A549 (cell line): ENCODE measurements around the gene NDUFS3.

Experiments
- RAD21 ChIP-seq, 2 experiments: fragments of >200 bp in 1 of 2; sonication (Bioruptor Twin) in 1 of 2; formaldehyde crosslinking in 1 of 2; IDR thresholded peaks in 1 of 2; conservative IDR thresholded peaks in 1 of 2; 2 replicates in 1 of 2; 3 replicates in 1 of 2; pipeline ENCODE4 v1.6.1; 2012 to 2018; ENCODE audit warnings: inconsistent platforms in 1 of 2
- ZC3H11A ChIP-seq: fragments of 450-650 bp; IDR thresholded peaks from 2 replicates; pipeline ENCODE4 v1.6.1; 2014; ENCODE audit warnings: antibody characterized with exemption, mild to moderate bottlenecking
- TF ChIP-seq, protein P1 (sequence below): fragments of >200 bp; sonication (Bioruptor Twin); formaldehyde crosslinking; IDR thresholded peaks from 3 replicates; pipeline ENCODE4 v1.5.1; 2016
- TF ChIP-seq, protein P2 (sequence below): IDR thresholded peaks from 2 replicates; pipeline ENCODE4 v1.6.1; 2012

DNA sequence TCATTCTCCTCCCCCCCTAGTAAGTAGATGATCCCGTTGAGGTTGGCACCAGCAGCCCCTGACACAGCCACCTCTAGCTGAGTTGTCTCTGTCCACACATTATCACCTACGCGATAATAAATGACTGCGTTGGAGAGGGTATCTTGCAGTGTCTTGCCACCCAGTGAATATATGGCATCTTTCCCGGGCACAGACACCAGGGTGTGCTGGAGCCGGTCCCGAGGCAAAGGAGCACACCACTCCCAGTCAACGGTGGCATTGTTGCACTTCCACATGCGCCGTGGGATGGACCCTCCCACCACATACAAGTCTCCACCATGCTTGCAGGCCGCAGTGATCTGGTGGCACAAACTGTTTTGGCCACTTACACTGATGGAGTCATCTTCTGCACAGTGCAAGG lies 5.6 kb upstream of the NDUFS3 start:
- TF ChIP-seq, protein P1, sequence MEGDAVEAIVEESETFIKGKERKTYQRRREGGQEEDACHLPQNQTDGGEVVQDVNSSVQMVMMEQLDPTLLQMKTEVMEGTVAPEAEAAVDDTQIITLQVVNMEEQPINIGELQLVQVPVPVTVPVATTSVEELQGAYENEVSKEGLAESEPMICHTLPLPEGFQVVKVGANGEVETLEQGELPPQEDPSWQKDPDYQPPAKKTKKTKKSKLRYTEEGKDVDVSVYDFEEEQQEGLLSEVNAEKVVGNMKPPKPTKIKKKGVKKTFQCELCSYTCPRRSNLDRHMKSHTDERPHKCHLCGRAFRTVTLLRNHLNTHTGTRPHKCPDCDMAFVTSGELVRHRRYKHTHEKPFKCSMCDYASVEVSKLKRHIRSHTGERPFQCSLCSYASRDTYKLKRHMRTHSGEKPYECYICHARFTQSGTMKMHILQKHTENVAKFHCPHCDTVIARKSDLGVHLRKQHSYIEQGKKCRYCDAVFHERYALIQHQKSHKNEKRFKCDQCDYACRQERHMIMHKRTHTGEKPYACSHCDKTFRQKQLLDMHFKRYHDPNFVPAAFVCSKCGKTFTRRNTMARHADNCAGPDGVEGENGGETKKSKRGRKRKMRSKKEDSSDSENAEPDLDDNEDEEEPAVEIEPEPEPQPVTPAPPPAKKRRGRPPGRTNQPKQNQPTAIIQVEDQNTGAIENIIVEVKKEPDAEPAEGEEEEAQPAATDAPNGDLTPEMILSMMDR: no peak
- no peak for TF ChIP-seq RAD21 (conservative IDR thresholded peaks at IDR 0.05 in 1 of 2, IDR thresholded peaks at IDR 0.05 in 1 of 2)
- TF ChIP-seq, protein P2, sequence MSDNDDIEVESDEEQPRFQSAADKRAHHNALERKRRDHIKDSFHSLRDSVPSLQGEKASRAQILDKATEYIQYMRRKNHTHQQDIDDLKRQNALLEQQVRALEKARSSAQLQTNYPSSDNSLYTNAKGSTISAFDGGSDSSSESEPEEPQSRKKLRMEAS: no peak
- no peak for TF ChIP-seq ZC3H11A
